HCT116 (cell line): ENCODE measurements around the gene LRRC53. TPM values are rescaled to one million over a fixed set of nuclear protein-coding genes. Genes with fewer than 3 reads are reported as not detected.

Experiments
- ATAC-seq: fragments of 200-7000 bp; cut with Tn5 transposase; 2 replicates; pipeline ENCODE4 v1.9.1; 2020; ENCODE audit warnings: mild to moderate bottlenecking, moderate library complexity
- BruUV-seq: library from RNA; stranded (reverse); fragments of 400-500 nt; replicated peaks from 2 replicates; lab custom pipeline; 2021; lab: Mats Ljungman, UMichigan
- CTCF ChIA-PET: fragments of 300-600 bp; sonication (Branson Sonifier 250); formaldehyde crosslinking; loops from one replicate; lab custom pipeline; 2021; ENCODE audit warnings: antibody characterized with exemption; lab: Charles Lee
- POLR2A ChIA-PET: fragments of 300-600, 350-600 bp; sonication (Branson Sonifier 250); formaldehyde crosslinking; loops from one replicate; lab custom pipeline; 2021; ENCODE audit warnings: antibody characterized with exemption; lab: Charles Lee
- RAD21 ChIA-PET, 2 experiments: fragments of 300-600 bp; sonication (Branson Sonifier 250); formaldehyde crosslinking; loops; one replicate each; lab custom pipeline; 2023; ENCODE audit warnings: low total read pairs in 2 of 2; ENCODE audit not compliant: uncharacterized antibody in 2 of 2, unreplicated experiment in 2 of 2, low non-redundant PET in 1 of 2; lab: Charles Lee
- DNase-seq: peaks from one replicate; pipeline ENCODE4 v3.0.0-alpha.2; 2010; ENCODE audit warnings: low read depth, low spot score
- H2AFZ ChIP-seq: fragments of 200-600 bp; shearing (Covaris generic), sonication (generic); 2 replicates; pipeline ENCODE4 v1.6.1; 2017; ENCODE audit warnings: low read depth, mixed run types, mixed read lengths, antibody characterized with exemption, low read length; ENCODE audit not compliant: poor library complexity, severe bottlenecking
- H3K27ac ChIP-seq: 2 replicates; pipeline ENCODE4 v1.5.1; 2012; ENCODE audit warnings: low read depth, low read length
- H3K27me3 ChIP-seq: fragments of 200-600 bp; sonication (generic); 2 replicates; pipeline ENCODE4 v1.6.1; 2016; ENCODE audit warnings: mixed run types, low read length, mixed read lengths; ENCODE audit not compliant: insufficient read depth
- H3K36me3 ChIP-seq, 2 experiments: fragments of 200-500 bp in 1 of 2; fragments of 200-600 bp in 1 of 2; sonication (Bioruptor generic) in 1 of 2; sonication (generic) in 1 of 2; 2 replicates each; pipeline versions ENCODE4 v1.5.1 to v1.6.1; 2014 to 2016; ENCODE audit warnings: low read length in 2 of 2, inconsistent platforms in 1 of 2, mixed read lengths in 1 of 2, mixed run types in 1 of 2; ENCODE audit not compliant: insufficient read depth in 2 of 2, control insufficient read depth in 1 of 2
- H3K4me1 ChIP-seq, 2 experiments: fragments of 200-600 bp in 1 of 2; sonication (generic) in 1 of 2; 2 replicates each; pipeline versions ENCODE4 v1.5.1 to v1.6.1; 2012 to 2017; ENCODE audit warnings: low read length in 2 of 2, inconsistent platforms in 1 of 2, mild to moderate bottlenecking in 1 of 2, mixed read lengths in 1 of 2, mixed run types in 1 of 2, moderate library complexity in 1 of 2; ENCODE audit not compliant: insufficient read depth in 2 of 2, control insufficient read depth in 1 of 2
- H3K4me2 ChIP-seq: fragments of 200-600 bp; sonication (generic); 2 replicates; pipeline ENCODE4 v1.6.1; 2017; ENCODE audit warnings: mixed run types, low read length, mixed read lengths
- H3K4me3 ChIP-seq, 2 experiments: fragments of 200-600 bp in 1 of 2; sonication (generic) in 1 of 2; replicated peaks in 1 of 2; 2 replicates each; pipeline ENCODE4 v1.5.1; 2011 to 2016; ENCODE audit warnings: low read length in 2 of 2, control low read depth in 1 of 2, low read depth in 1 of 2, mild to moderate bottlenecking in 1 of 2, mixed read lengths in 1 of 2, mixed run types in 1 of 2
- H3K79me2 ChIP-seq: fragments of 200-600 bp; sonication (generic); 2 replicates; pipeline ENCODE4 v1.6.1; 2017; ENCODE audit warnings: mild to moderate bottlenecking, mixed run types, low read length, moderate library complexity, mixed read lengths; ENCODE audit not compliant: insufficient read depth
- H3K9ac ChIP-seq: fragments of 200-600 bp; sonication (generic); 2 replicates; pipeline ENCODE4 v1.6.1; 2016; ENCODE audit warnings: low read length, mixed read lengths
- H3K9me2 ChIP-seq: fragments of 200-600 bp; sonication (generic), shearing (Covaris generic); 2 replicates; pipeline ENCODE4 v1.6.1; 2017; ENCODE audit warnings: mixed run types, mild to moderate bottlenecking, moderate library complexity; ENCODE audit not compliant: insufficient read depth
- H3K9me3 ChIP-seq, 2 experiments: fragments of 200-500 bp in 1 of 2; fragments of 200-600 bp in 1 of 2; sonication (Bioruptor generic) in 1 of 2; sonication (generic) in 1 of 2; 2 replicates each; pipeline ENCODE4 v1.6.1; 2014 to 2017; ENCODE audit warnings: low read length in 2 of 2, mixed read lengths in 2 of 2, inconsistent platforms in 1 of 2, low read depth in 1 of 2, mild to moderate bottlenecking in 1 of 2, mixed run types in 1 of 2, moderate library complexity in 1 of 2; ENCODE audit not compliant: control insufficient read depth in 1 of 2, insufficient read depth in 1 of 2
- H4K20me1 ChIP-seq: fragments of 200-600 bp; sonication (generic), shearing (Covaris generic); 2 replicates; pipeline ENCODE4 v1.6.1; 2017; ENCODE audit warnings: mixed run types, mild to moderate bottlenecking, moderate library complexity; ENCODE audit not compliant: insufficient read depth
- ATF3 ChIP-seq: IDR thresholded peaks from 2 replicates; pipeline ENCODE4 v1.6.1; 2012
- CEBPB ChIP-seq: IDR thresholded peaks from 2 replicates; pipeline ENCODE4 v1.6.1; 2012; ENCODE audit warnings: low read depth
- CTCF ChIP-seq, 3 experiments: fragments of 200-600 bp in 1 of 3; sonication (generic) in 1 of 3; IDR thresholded peaks in 2 of 3; conservative IDR thresholded peaks in 1 of 3; 2 replicates each; pipeline ENCODE4 v1.5.1; 2012 to 2017; ENCODE audit warnings: low read depth in 2 of 3, low read length in 2 of 3, antibody characterized with exemption in 1 of 3, borderline replicate concordance in 1 of 3, control low read depth in 1 of 3, mild to moderate bottlenecking in 1 of 3, mixed read lengths in 1 of 3, mixed run types in 1 of 3, moderate library complexity in 1 of 3; ENCODE audit not compliant: insufficient read depth in 1 of 3
- ELF1 ChIP-seq: IDR thresholded peaks from 2 replicates; pipeline ENCODE4 v1.6.1; 2012; ENCODE audit warnings: low read depth, borderline replicate concordance
- EZH2 ChIP-seq: fragments of 200-600 bp; sonication (generic); IDR thresholded peaks from 2 replicates; pipeline ENCODE4 v1.6.1; 2017; ENCODE audit warnings: antibody characterized with exemption, mixed run types
- EZH2phosphoT487 ChIP-seq: fragments of 200-600 bp; IDR thresholded peaks from 2 replicates; pipeline ENCODE4 v1.6.1; 2018; ENCODE audit warnings: antibody characterized with exemption, borderline replicate concordance
- FOSL1 ChIP-seq: IDR thresholded peaks from 2 replicates; pipeline ENCODE4 v1.6.1; 2012; ENCODE audit warnings: low read depth
- JUND ChIP-seq: IDR thresholded peaks from 2 replicates; pipeline ENCODE4 v1.6.1; 2012
- MAX ChIP-seq: IDR thresholded peaks from 2 replicates; pipeline ENCODE4 v1.6.1; 2012
- POLR2AphosphoS5 ChIP-seq: IDR thresholded peaks from 2 replicates; pipeline ENCODE4 v1.6.1; 2011; ENCODE audit warnings: mild to moderate bottlenecking, low read depth, low read length, moderate library complexity
- RAD21 ChIP-seq: IDR thresholded peaks from 2 replicates; pipeline ENCODE4 v1.6.1; 2012; ENCODE audit warnings: low read depth, mild to moderate bottlenecking
- REST ChIP-seq: IDR thresholded peaks from 2 replicates; pipeline ENCODE4 v1.6.1; 2012; ENCODE audit warnings: low read depth
- SIN3A ChIP-seq: IDR thresholded peaks from 2 replicates; pipeline ENCODE4 v1.6.1; 2012; ENCODE audit warnings: low read depth
- SP1 ChIP-seq: IDR thresholded peaks from 2 replicates; pipeline ENCODE4 v1.6.1; 2012; ENCODE audit warnings: low read depth
- SRF ChIP-seq: IDR thresholded peaks from 2 replicates; pipeline ENCODE4 v1.6.1; 2012; ENCODE audit warnings: low read depth
- TCF7L2 ChIP-seq: IDR thresholded peaks from 2 replicates; pipeline ENCODE4 v1.7.0; 2011; ENCODE audit warnings: borderline replicate concordance, inconsistent platforms; ENCODE audit not compliant: insufficient read depth, insufficient read length; ENCODE audit errors: extremely low read depth
- ZFX ChIP-seq: fragments of 450-650 bp; IDR thresholded peaks from 2 replicates; pipeline ENCODE4 v1.6.1; 2017
- ZNF274 ChIP-seq: fragments of 200-500 bp; sonication (Bioruptor generic); IDR thresholded peaks from 2 replicates; pipeline ENCODE4 v1.6.1; 2014; ENCODE audit warnings: mild to moderate bottlenecking, low read depth, low read length, inconsistent platforms
- intact Hi-C: fragments of 100-400 bp; cut with micrococcal nuclease; formaldehyde crosslinking; loops from 2 replicates; pipeline ENCODE4 v1.10.0; 2022
- total RNA-seq: library from RNA; stranded (reverse); gene quantifications from one replicate; pipeline ENCODE4 v1.2.1, GENCODE V29; 2021; ENCODE audit not compliant: unreplicated experiment

LRRC53 gene
- total RNA-seq, 1 experiment from 2014 or later: not detected

- Histone ChIP-seq H3K36me3 (no peaks in the 10 kb centered on the region), H3K4me3 (no peak overlapping the region), H2AFZ (no peak overlapping the region), H3K9me2 (no peaks in the 10 kb centered on the region), H4K20me1 (no peaks in the 10 kb centered on the region), H3K4me1 (no peaks in the 10 kb centered on the region), H3K79me2 (no peaks in the 10 kb centered on the region), H3K4me2 (no peak overlapping the region), H3K27ac (no peak overlapping the region), H3K9me3 (no peaks in the 10 kb centered on the region), H3K9ac (no peak overlapping the region), H3K27me3 (0 out of 2 replicates have a peak, but pooled peaks cover 3% of the 10 kb centered on the region)
- intact Hi-C loops: no loop called here
- TF ChIP-seq REST (no peak), RAD21 (no peak), MAX (no peak), FOSL1 (no peak), TCF7L2 (no peak), JUND (no peak), ZFX (no peak), CEBPB (no peak), ZNF274 (no peak), EZH2 (no peak), CTCF (IDR thresholded peaks at IDR 0.05 in 2 of 3, conservative IDR thresholded peaks at IDR 0.05 in 1 of 3; ENCODE audit: borderline replicate concordance in 1 of 3, insufficient read depth in 1 of 3, low read depth in 2 of 3, low read length in 2 of 3) (no peak), ATF3 (no peak), SP1 (no peak), SIN3A (no peak), ELF1 (no peak), POLR2AphosphoS5 (no peak), EZH2phosphoT487 (no peak), SRF (no peak)
- RAD21 ChIA-PET: no interaction called here
- CTCF ChIA-PET: no interaction called here
- DNase-seq: no peak
- BruUV-seq: no TSS peak
- ATAC-seq: no peak
- POLR2A ChIA-PET: no interaction called here
Observed at GRCh38 chr1:74452035-74452434, 60.4 kb downstream of the LRRC53 start.
